Uterus (tissue), 4 donors: Measurements from ENCODE around the gene JAZF1. TPM values are rescaled to one million over a fixed set of nuclear protein-coding genes. Genes with fewer than 3 reads are reported as not detected.
"Not testable (repeated sequence)": the region's sequence is repeated elsewhere in the genome, so short reads cannot be mapped to it uniquely, and the experiment has no call there.

Experiments
- DNase-seq, 2 donors: peaks; one replicate each; pipeline ENCODE4 v3.0.0-alpha.2; 2019 to 2020
- H3K27ac ChIP-seq, 2 donors: fragments of 200-600 bp; sonication (generic); 1 replicate in 1 of 2; 2 replicates in 1 of 2; pipeline ENCODE4 v1.5.1; 2016 to 2018
- H3K27me3 ChIP-seq, 2 donors: fragments of 200-600 bp; sonication (generic); one replicate each; pipeline ENCODE4 v1.5.1; 2018 to 2019; ENCODE audit warnings: control low read depth in 1 of 2
- H3K36me3 ChIP-seq, 2 donors: fragments of 200-600 bp; sonication (generic); one replicate each; pipeline ENCODE4 v1.5.1; 2019; ENCODE audit warnings: control low read depth in 1 of 2
- H3K4me1 ChIP-seq, 2 donors: fragments of 200-600 bp; sonication (generic); one replicate each; pipeline ENCODE4 v1.5.1; 2018 to 2019; ENCODE audit warnings: control low read depth in 1 of 2
- H3K4me3 ChIP-seq, 2 donors: fragments of 200-600 bp; sonication (generic); 1 replicate in 1 of 2; 2 replicates in 1 of 2; pipeline ENCODE4 v1.5.1; 2018 to 2019; ENCODE audit warnings: mild to moderate bottlenecking in 1 of 2
- H3K9me3 ChIP-seq, 2 donors: fragments of 200-600 bp; sonication (generic); one replicate each; pipeline ENCODE4 v1.5.1; 2019; ENCODE audit warnings: control low read depth in 1 of 2
- POLR2A ChIP-seq, 2 donors: fragments of 450-650 bp; IDR thresholded peaks; one replicate each; pipeline ENCODE4 v1.6.1; 2016; ENCODE audit warnings: antibody characterized with exemption in 2 of 2, mild to moderate bottlenecking in 1 of 2, moderate library complexity in 1 of 2
- intact Hi-C: fragments of 100-400 bp; cut with DNase I; formaldehyde crosslinking; loops from one replicate; pipeline ENCODE4 v1.15.1; 2023; ENCODE audit warnings: low total_unique reads
- total RNA-seq, 4 donors: library from RNA; depleted of rRNA in 3 of 4; stranded (reverse); fragments of >200 nt in 3 of 4; gene quantifications; one replicate each; pipeline versions ENCODE4 v1.1.0 to v1.2.4, GENCODE V29; 2014 to 2023
- TF ChIP-seq, protein P1 (sequence below), 4 experiments: fragments of 200-600 bp in 2 of 4; fragments of 450-650 bp in 2 of 4; sonication (generic) in 2 of 4; IDR thresholded peaks; one replicate each; pipeline ENCODE4 v1.5.1; 2016 to 2019; ENCODE audit warnings: antibody characterized with exemption in 4 of 4, mild to moderate bottlenecking in 2 of 4, moderate library complexity in 1 of 4
- donor health status: DM: yes; HTN: yes; CAD: no.

Gene JAZF1
- total RNA-seq, 4 donors from 2014 or later, result 27.6 to 58.5 (median 34.4) TPM

DNA sequence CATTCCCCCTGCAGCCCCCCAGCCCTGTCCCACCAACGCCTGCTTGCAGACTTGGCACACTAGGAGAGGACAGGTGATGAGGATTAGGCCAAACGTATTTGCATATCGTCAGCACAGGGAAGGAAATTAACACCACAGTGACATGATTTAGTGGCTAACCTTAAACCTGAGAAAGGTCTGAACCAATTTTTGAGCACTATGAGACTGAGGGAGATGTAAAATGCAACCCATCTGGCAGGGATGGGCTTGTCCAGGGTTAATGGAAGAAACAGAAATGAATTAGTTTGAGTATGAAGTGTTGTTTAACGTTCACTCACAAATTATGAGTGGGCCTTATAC, 257.0 kb downstream of the JAZF1 start:
- no peaks in the 10 kb centered on the region for H3K27me3 ChIP-seq
- intact Hi-C loops, result no loop called here
- H3K9me3 ChIP-seq, result no peaks in the 10 kb centered on the region
- H3K4me3 ChIP-seq, result no peak overlapping the region
- H3K36me3 ChIP-seq, result no peaks in the 10 kb centered on the region
- H3K4me1 ChIP-seq, result no peaks in the 10 kb centered on the region
- no peak for TF ChIP-seq POLR2A (IDR thresholded peaks at IDR 0.05)
- TF ChIP-seq, protein P1, sequence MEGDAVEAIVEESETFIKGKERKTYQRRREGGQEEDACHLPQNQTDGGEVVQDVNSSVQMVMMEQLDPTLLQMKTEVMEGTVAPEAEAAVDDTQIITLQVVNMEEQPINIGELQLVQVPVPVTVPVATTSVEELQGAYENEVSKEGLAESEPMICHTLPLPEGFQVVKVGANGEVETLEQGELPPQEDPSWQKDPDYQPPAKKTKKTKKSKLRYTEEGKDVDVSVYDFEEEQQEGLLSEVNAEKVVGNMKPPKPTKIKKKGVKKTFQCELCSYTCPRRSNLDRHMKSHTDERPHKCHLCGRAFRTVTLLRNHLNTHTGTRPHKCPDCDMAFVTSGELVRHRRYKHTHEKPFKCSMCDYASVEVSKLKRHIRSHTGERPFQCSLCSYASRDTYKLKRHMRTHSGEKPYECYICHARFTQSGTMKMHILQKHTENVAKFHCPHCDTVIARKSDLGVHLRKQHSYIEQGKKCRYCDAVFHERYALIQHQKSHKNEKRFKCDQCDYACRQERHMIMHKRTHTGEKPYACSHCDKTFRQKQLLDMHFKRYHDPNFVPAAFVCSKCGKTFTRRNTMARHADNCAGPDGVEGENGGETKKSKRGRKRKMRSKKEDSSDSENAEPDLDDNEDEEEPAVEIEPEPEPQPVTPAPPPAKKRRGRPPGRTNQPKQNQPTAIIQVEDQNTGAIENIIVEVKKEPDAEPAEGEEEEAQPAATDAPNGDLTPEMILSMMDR (IDR thresholded peaks at IDR 0.05), result no peak
- no peak for DNase-seq
- H3K27ac ChIP-seq, result no peak overlapping the region

- intact Hi-C loops, result no loop called here
These were observed 257.5 kb downstream of the JAZF1 start for GRCh38 chr7:27922907-27923641.

DNA sequence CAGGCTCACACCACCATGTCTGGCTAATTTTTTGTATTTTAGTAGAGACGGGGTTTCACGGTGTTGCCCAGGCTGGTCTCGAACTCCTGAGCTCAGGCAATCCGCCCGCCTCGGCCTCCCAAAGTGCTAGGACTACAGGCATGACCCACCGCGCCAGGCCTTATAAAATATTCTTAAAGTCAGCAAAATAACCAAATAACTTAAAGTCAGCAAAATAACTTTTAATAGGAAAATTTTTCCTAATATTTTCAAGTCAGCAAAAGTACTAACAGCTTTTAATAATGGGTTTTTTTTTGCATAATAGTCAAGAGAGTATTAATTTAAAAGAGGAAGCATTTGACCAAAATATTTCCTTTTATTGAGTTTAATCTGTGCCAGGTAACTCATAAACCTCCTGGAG, 258.2 kb downstream of the JAZF1 start:
- H3K4me3 ChIP-seq, H3K27me3 ChIP-seq, H3K36me3 ChIP-seq, H3K9me3 ChIP-seq, H3K27ac ChIP-seq, H3K4me1 ChIP-seq, intact Hi-C loops, DNase-seq: not testable (repeated sequence)

More at GRCh38 chr7:27922907-27923641, 257.5 kb downstream of the JAZF1 start:
- TF ChIP-seq POLR2A (IDR thresholded peaks at IDR 0.05), result no peak
- TF ChIP-seq, protein P1 (IDR thresholded peaks at IDR 0.05), result no peak
- DNase-seq, result no peak
- H3K27ac ChIP-seq, result no peak overlapping the region
- no peaks in the 10 kb centered on the region for H3K9me3 ChIP-seq
- no peaks in the 10 kb centered on the region for H3K36me3 ChIP-seq
- no peak overlapping the region for H3K4me3 ChIP-seq
- H3K27me3 ChIP-seq, result no peaks in the 10 kb centered on the region
- no peaks in the 10 kb centered on the region for H3K4me1 ChIP-seq

DNA sequence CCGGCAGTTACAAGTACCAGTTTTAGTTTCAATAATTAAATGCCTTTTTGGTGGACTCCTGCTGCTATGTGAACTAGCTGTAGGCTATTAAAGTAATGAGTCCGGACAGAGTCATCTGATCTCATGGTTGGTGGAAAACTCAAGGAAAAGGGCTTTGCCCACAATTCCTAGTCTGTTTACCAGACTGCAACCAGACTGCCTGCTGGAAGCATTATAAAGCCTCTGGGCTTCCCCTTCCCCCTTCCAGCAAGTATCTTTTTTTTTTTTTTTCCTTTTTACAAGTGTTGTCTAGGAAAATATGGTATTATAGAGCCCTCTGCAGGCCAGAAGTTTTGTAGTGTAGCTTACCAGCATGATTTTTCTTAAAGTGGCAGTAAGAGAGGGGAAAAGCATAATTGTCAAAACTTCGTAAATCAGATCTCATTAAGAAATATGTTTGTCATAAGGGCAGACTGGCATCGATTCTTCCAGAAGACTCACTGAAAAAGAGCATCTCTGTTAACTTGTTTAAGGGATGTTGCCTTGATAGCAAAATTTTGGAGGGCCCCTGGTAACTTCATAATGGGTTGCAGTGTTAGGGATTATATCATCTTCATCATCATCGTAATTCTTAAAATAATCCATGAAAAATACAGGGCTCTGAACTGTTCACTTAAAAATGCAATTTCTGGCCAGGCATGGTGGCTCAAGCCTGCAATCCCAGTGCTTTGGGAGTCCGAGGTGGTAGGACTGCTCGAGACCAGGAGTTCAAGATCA, 259.3 kb downstream of the JAZF1 start:
- H3K9me3 ChIP-seq, result no peaks in the 10 kb centered on the region
- DNase-seq, result peak in 1 of 2 donors; percentile 37
- intact Hi-C loops, result no loop called here
- no peaks in the 10 kb centered on the region for H3K36me3 ChIP-seq
- TF ChIP-seq, protein P1 (IDR thresholded peaks at IDR 0.05), result peak; percentile 40 to 62 (median 50)
- TF ChIP-seq POLR2A (IDR thresholded peaks at IDR 0.05), result no peak
- no peak overlapping the region for H3K4me3 ChIP-seq
- H3K27ac ChIP-seq, result peak overlapping the region in 1 of 2 donors; percentile 41
- H3K27me3 ChIP-seq, result no peaks in the 10 kb centered on the region
- no peaks in the 10 kb centered on the region for H3K4me1 ChIP-seq

- intact Hi-C loops, result no loop called here
These were observed 260.2 kb downstream of the JAZF1 start for GRCh38 chr7:27920281-27920946.

More at GRCh38 chr7:27920281-27920946, 260.2 kb downstream of the JAZF1 start:
- H3K27ac ChIP-seq, result no peak overlapping the region
- no peaks in the 10 kb centered on the region for H3K9me3 ChIP-seq
- H3K27me3 ChIP-seq, result no peaks in the 10 kb centered on the region
- H3K4me1 ChIP-seq, result no peaks in the 10 kb centered on the region
- no peak overlapping the region for H3K4me3 ChIP-seq
- no peaks in the 10 kb centered on the region for H3K36me3 ChIP-seq
- no peak for TF ChIP-seq POLR2A (IDR thresholded peaks at IDR 0.05)
- TF ChIP-seq, protein P1 (IDR thresholded peaks at IDR 0.05), result no peak
- no peak for DNase-seq
